ENCODE results near the gene LHCGR.
"Not testable (repeated sequence)": the region's sequence is repeated elsewhere in the genome, so short reads cannot be mapped to it uniquely, and the experiment has no call there.

Gene LHCGR

DNA sequence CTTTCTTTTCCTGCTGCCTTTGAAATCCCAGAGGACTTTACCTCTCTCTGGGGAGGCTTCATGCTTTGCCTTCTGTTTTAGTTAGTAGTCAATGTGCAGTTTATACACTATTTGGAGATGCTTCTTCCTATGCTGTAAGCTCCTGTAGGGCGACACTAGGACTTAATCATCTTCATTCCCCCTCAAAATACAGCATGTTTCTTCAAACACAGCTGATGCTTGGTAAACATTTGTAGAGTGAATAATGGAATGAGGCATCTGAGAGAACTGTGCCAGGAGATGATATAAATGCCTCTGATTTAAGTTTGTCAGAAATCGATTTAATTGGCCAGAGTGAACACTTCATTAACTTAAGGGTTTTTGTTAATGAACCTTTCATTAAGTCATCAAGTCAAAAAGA is 43.4 kb downstream of the LHCGR start:
- H3K27ac ChIP-seq: no peak overlapping the region

GRCh38 chr2:48711343-48711742 is 44.2 kb downstream of the LHCGR start:
- H3K4me3 ChIP-seq: no peak overlapping the region
- no peak for TF ChIP-seq CTCF (IDR thresholded peaks at IDR 0.05)
- no peak for DNase-seq (ENCODE audit: low spot score)
- H3K27ac ChIP-seq: no peak overlapping the region

More for the DNA sequence above, 43.4 kb downstream of the LHCGR start:
- TF ChIP-seq CTCF (IDR thresholded peaks at IDR 0.05): no peak
- no peak for DNase-seq (ENCODE audit: low spot score)
- H3K4me3 ChIP-seq: no peak overlapping the region

DNA sequence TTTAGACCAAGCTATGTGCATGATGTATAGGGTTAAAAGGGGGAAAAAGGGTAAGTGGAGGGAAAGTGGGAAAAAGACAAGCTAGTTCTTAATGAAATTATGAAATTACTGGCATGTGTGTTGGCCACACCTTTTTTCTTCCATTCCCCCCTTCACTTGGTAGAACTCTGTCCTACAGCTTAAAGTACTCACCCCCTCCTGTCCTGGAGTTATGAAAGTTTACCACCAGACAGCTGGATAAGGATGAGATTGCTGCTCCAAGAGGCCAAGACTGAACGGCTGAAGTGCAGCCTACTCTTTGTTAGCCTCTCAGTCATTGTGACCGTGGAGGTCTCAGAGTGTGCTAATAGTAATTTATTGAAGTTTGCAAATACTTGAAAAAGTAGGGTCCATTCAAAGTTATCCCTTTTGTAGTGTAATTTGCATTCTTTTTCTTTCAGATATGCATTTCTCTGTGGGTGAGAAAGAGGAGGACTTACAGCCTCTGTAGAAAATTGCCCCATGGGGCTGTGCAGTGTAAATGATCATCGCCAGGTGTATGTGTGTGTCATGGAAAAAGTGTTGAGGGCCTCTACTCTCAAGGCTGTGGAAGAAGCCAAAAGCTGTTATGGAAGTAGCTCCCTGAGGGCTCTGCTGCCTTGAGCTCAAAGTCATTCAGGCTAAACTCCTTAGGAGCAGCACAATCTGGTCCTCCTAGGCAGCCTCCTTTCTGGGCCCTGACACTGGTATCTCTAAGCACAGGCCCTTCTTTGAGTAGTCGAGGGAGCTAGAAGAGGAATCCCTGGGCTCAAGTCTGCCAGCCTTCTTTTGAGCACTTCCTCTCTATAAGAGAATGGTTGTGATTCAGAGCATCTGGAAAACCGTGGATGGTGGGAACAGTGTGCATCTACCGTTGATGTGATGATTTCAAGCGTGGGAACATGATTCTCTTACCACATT is 46.2 kb downstream of the LHCGR start:
- TF ChIP-seq CTCF (IDR thresholded peaks at IDR 0.05): no peak
- Histone ChIP-seq H3K4me3 (no peak overlapping the region), H3K27ac (no peak overlapping the region)
- no peak for DNase-seq (ENCODE audit: low spot score)

GRCh38 chr2:48707466-48707865 is 48.1 kb downstream of the LHCGR start:
- Histone ChIP-seq H3K27ac (no peak overlapping the region), H3K4me3 (no peak overlapping the region)
- no peak for DNase-seq (ENCODE audit: low spot score)
- no peak for TF ChIP-seq CTCF (IDR thresholded peaks at IDR 0.05)

GRCh38 chr2:48703621-48704020 is 51.9 kb downstream of the LHCGR start:
- H3K27ac ChIP-seq; H3K4me3 ChIP-seq; DNase-seq (ENCODE audit: low spot score): not testable (repeated sequence)

DNA sequence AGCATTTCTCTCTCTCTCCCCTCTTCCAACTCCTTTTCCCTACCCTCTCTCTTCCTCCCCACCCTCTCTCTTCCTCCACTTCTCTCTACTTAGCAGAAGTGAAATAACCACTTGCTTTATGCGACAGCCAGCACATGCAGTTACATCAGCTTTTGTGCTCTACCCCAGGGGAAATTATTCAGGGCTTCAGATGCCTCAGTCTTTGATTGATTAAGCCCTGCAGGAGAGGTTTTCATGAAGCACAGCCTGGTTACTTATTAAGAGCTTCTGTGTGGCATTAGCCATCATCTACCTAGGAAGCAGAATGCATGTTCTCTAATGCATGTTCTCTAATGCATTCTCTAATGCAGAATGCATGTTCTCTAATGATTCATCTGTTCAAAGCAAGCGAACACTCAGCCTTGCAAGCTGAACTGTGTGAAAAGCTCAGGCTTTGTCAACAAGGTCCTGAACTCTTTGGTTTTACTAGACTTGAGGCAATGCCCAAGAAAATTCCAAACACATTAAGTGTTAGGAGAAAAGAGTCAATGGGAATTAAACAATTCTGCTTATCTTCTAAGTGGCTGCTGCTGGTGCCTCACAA is 56.1 kb downstream of the LHCGR start:
- DNase-seq (ENCODE audit: low spot score): no peak

DNA sequence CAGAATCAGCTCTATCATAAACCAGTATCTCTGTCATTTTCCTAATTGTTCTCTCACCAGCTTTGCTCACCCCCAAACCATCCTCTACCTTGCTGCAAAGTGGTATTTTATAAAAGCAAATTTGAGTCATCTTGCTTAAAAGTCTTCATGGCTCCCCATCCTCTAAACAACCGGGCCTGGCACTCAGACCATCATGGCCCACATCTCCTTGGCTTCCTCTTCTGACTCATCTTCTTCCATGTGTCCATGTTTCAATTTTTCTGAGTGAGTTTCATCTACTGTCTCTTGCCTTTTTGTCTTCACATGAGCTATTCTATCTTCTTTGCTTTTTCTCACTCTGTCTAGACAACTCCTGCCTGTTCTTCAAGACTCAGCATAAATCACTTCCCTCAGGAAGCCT is 58.6 kb downstream of the LHCGR start:
- DNase-seq (ENCODE audit: low spot score): no peak
- H3K27ac ChIP-seq: no peak overlapping the region
- TF ChIP-seq CTCF (IDR thresholded peaks at IDR 0.05): no peak
- no peak overlapping the region for H3K4me3 ChIP-seq

More for the DNA sequence above, 56.1 kb downstream of the LHCGR start:
- H3K4me3 ChIP-seq: no peak overlapping the region
- no peak overlapping the region for H3K27ac ChIP-seq
- TF ChIP-seq CTCF (IDR thresholded peaks at IDR 0.05): no peak
